Lower leg skin (tissue), 3 donors: ENCODE measurements around the gene OSBPL3.

Experiments used
- CTCF ChIP-seq, 3 donors: fragments of 450-650 bp; IDR thresholded peaks; one replicate each; pipeline ENCODE4 v1.5.1; 2016; ENCODE audit warnings: antibody characterized with exemption in 3 of 3, mild to moderate bottlenecking in 3 of 3, moderate library complexity in 2 of 3
- POLR2A ChIP-seq, 2 donors: fragments of 450-650 bp; IDR thresholded peaks; one replicate each; pipeline ENCODE4 v1.6.1; 2016 to 2017; ENCODE audit warnings: antibody characterized with exemption in 2 of 2, mild to moderate bottlenecking in 1 of 2, moderate library complexity in 1 of 2

- no peak for TF ChIP-seq CTCF (IDR thresholded peaks at IDR 0.05)
- no peak for TF ChIP-seq POLR2A (IDR thresholded peaks at IDR 0.05)
Measured at GRCh38 chr7:24773646-24774045, 206.3 kb downstream of the OSBPL3 start.
